Right ventricle myocardium inferior (tissue), 1 donor: ENCODE data around the gene NHLRC4. TPM values are rescaled to one million over a fixed set of nuclear protein-coding genes. Genes with fewer than 3 reads are reported as not detected.

Source experiments
- ATAC-seq: fragments of 200-7000 bp; cut with Tn5 transposase; one replicate; pipeline ENCODE4 v1.9.1; 2020; ENCODE audit warnings: mild to moderate bottlenecking, moderate library complexity
- DNase-seq: peaks from one replicate; pipeline ENCODE4 v3.0.0; 2021; ENCODE audit errors: missing footprints
- intact Hi-C: fragments of 100-400 bp; cut with DNase I; formaldehyde crosslinking; loops from one replicate; pipeline ENCODE4 v1.11.0; 2022
- total RNA-seq: library from RNA; stranded (reverse); fragmentation: NEBNext Ultra II Directional; extraction: Animal tissue kit (Norgen Biotek cat#: 25700); gene quantifications from one replicate; pipeline ENCODE4 v1.2.1, GENCODE V29; 2021
- donor health status: DM: no; HTN: yes; CAD: no; lungs with severe emphysema.

Gene NHLRC4
- total RNA-seq, 1 donor from 2014 or later = 0.57 TPM

- peak; percentile 76 for ATAC-seq
- intact Hi-C loops = no loop called here
- peak; percentile 88 for DNase-seq
Measured at GRCh38 chr16:546909-547770, 19.7 kb upstream of the NHLRC4 start.

GRCh38 chr16:548586-548985 is 18.2 kb upstream of the NHLRC4 start:
- DNase-seq (no peak), ATAC-seq (no peak)
- intact Hi-C loops = no loop called here

GRCh38 chr16:549544-550263 is 17.1 kb upstream of the NHLRC4 start:
- intact Hi-C loops = no loop called here
- DNase-seq (no peak), ATAC-seq (no peak)

GRCh38 chr16:551210-551609 is 15.6 kb upstream of the NHLRC4 start:
- ATAC-seq (no peak), DNase-seq (no peak)
- intact Hi-C loops = no loop called here

GRCh38 chr16:552171-552570 is 14.6 kb upstream of the NHLRC4 start:
- ATAC-seq = no peak
- DNase-seq = no peak
- intact Hi-C loops = no loop called here

GRCh38 chr16:553601-554296 is 13.1 kb upstream of the NHLRC4 start:
- intact Hi-C loops = no loop called here
- no peak for DNase-seq
- ATAC-seq = no peak

GRCh38 chr16:554297-554621 is 12.5 kb upstream of the NHLRC4 start:
- intact Hi-C loops = no loop called here
- no peak for ATAC-seq
- no peak for DNase-seq

- ATAC-seq (no peak), DNase-seq (no peak)
- intact Hi-C loops = no loop called here
Measured at GRCh38 chr16:554640-555365, 12.0 kb upstream of the NHLRC4 start.

- DNase-seq (no peak), ATAC-seq (no peak)
- intact Hi-C loops = no loop called here
Measured at GRCh38 chr16:555528-556473, 11.0 kb upstream of the NHLRC4 start.

- intact Hi-C loops = no loop called here
- ATAC-seq (no peak), DNase-seq (no peak)
Measured at GRCh38 chr16:556474-557173, 10.2 kb upstream of the NHLRC4 start.

- intact Hi-C loops = no loop called here
- DNase-seq (no peak), ATAC-seq (no peak)
Measured at GRCh38 chr16:557463-558297, 9.1 kb upstream of the NHLRC4 start.

- ATAC-seq (peak; percentile 41), DNase-seq (no peak)
- intact Hi-C loops = no loop called here
Measured at GRCh38 chr16:558298-559020, 8.3 kb upstream of the NHLRC4 start.

- intact Hi-C loops = no loop called here
- DNase-seq (no peak), ATAC-seq (no peak)
Measured at GRCh38 chr16:559021-559380, 7.8 kb upstream of the NHLRC4 start.

- ATAC-seq (no peak), DNase-seq (no peak)
- intact Hi-C loops = no loop called here
Measured at GRCh38 chr16:559411-560203, 7.2 kb upstream of the NHLRC4 start.

GRCh38 chr16:560204-560700 is 6.6 kb upstream of the NHLRC4 start, which contains the start of gene PRR35:
Gene PRR35 (plus strand): TSS chr16:560394. CDS start chr16:563295, 2,901 bp downstream.
- DNase-seq (no peak), ATAC-seq (no peak)
- intact Hi-C loops = no loop called here
